Coronary artery (tissue), 2 donors: Measurements from ENCODE around the gene LRWD1.

Experiments
- DNase-seq: peaks from one replicate; pipeline ENCODE4 v3.0.0-alpha.2; 2017; ENCODE audit warnings: low spot score
- H3K27ac ChIP-seq, 2 donors: fragments of 200-600 bp; sonication (generic); one replicate each; pipeline ENCODE4 v1.5.1; 2016 to 2019
- H3K4me3 ChIP-seq: fragments of 200-600 bp; sonication (generic); 2 replicates; pipeline ENCODE4 v1.5.1; 2016; ENCODE audit warnings: mild to moderate bottlenecking, moderate library complexity
- TF ChIP-seq, protein P1 (sequence below): fragments of 200-600 bp; sonication (generic); IDR thresholded peaks from one replicate; pipeline ENCODE4 v1.5.1; 2019; ENCODE audit warnings: antibody characterized with exemption

LRWD1 gene

DNA sequence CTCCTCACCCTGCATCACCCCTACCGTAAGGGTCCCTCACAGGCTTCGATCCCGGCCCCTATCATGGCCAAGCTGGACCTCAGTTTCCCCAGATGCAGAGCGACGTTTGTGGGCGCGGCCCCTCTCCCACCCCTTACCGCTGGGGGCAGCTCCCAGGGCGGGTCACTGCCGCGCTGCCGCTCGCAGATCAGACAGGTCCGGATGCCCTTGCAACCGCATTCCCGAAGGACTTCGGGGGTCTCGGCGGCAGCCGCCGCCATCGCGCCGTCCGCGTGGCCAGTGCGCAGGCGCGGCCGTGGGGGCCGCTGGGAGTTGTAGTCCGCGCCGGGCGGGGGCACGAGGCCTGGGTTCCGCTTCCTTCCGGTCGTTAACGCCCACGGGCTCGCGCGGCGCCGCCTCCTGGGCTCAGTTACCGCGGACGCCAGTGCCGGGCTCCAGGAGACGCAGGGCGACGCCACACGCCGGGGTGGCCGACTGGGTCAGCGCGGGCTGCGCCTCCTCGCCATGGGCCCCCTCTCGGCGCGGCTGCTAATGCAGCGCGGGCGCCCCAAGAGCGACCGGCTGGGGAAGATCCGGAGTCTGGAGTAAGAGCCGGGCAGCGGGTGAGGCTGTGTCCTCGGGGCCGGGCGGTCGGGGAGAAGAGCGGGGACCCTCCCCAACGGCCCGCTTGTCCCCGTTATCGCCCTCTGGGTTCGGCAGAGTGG is at the start of gene LRWD1, which contains the start of gene ALKBH4:
Gene LRWD1, plus strand, starts transcription at position 408 of the 704 bp plus-strand sequence. Its CDS starts 97 bp downstream, at position 505.
Gene ALKBH4, minus strand, starts transcription at position 287 of the 704 bp plus-strand sequence. Its CDS starts 27 bp downstream, at position 260.
- peak; percentile 94 for DNase-seq
- Histone ChIP-seq H3K27ac (peak within 1 kb of the TSS; percentile 41 to 74), H3K4me3 (peak within 1 kb of the TSS; percentile 87)
- TF ChIP-seq, protein P1, sequence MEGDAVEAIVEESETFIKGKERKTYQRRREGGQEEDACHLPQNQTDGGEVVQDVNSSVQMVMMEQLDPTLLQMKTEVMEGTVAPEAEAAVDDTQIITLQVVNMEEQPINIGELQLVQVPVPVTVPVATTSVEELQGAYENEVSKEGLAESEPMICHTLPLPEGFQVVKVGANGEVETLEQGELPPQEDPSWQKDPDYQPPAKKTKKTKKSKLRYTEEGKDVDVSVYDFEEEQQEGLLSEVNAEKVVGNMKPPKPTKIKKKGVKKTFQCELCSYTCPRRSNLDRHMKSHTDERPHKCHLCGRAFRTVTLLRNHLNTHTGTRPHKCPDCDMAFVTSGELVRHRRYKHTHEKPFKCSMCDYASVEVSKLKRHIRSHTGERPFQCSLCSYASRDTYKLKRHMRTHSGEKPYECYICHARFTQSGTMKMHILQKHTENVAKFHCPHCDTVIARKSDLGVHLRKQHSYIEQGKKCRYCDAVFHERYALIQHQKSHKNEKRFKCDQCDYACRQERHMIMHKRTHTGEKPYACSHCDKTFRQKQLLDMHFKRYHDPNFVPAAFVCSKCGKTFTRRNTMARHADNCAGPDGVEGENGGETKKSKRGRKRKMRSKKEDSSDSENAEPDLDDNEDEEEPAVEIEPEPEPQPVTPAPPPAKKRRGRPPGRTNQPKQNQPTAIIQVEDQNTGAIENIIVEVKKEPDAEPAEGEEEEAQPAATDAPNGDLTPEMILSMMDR: no peak

DNA sequence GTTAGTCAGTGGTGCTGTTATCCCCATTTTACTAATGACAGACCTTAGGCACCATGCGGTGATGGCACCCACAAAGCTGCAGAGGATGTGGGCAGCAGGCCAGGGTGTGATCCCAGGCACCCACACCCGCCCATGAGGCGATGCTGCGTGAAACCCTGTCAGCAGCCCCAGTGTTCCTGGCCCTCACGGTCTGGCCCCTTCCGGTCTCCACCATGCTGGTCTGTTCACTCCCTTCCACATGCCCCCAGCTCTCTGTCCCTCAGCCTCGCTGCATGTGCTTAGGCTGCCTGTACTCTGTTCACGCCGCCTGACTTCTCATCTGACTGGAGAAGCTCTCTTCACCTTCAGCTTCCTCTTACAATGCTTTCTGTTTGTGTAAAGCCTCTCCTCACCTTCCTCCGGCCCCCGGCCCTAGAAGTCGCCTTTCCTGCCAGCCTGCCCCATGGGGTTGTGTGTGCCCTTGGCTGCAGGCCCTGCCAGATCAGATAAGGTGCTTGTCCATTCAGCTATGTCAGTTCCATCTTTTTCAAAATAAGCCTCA is 49.0 kb upstream of the LRWD1 start:
- Histone ChIP-seq H3K4me3 (no peak overlapping the region), H3K27ac (no peak overlapping the region)
- DNase-seq: no peak
- TF ChIP-seq, protein P1: no peak

DNA sequence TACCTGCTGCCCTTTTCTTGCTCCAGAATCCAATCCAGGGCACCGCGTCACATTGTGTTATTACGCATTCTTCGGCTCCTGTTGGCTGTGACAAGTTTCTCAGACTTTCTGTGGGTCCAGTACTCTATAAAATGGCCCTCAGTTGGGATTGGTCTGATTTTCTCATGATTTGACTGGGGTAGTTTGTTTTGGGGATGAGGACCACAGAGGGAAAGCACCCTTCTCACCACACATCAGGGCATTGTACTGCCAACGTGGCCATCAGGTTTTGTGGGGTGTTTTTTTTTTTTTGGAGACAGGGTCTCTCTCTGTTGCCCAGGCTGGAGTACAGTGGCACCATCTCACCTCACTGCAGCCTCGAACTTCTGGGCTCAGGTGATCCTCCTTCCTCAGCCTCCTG is 48.4 kb upstream of the LRWD1 start:
- Histone ChIP-seq H3K4me3 (no peak overlapping the region), H3K27ac (no peak overlapping the region)
- DNase-seq: no peak
- TF ChIP-seq, protein P1: no peak

DNA sequence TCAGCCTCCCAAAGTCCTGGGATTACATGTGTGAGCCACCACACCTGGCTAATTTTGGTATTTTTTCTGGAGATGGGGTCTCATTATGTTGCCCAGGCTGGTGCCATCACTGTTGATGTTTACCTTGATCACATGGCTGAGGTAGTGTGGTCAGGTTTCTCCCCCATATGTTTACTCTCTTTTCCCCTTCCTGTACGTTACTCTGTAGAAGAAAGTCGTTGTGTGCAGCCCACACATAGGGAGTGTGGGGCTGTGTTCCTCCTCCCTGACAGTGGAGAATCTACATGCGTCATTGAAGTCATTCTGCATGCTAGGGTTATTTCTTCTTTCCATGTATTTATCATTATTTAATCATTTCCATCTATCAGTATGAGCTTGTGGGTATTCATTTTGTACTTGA is 47.7 kb upstream of the LRWD1 start:
- TF ChIP-seq, protein P1: no peak
- H3K27ac ChIP-seq: no peak overlapping the region
- no peak for DNase-seq
- H3K4me3 ChIP-seq: no peak overlapping the region

DNA sequence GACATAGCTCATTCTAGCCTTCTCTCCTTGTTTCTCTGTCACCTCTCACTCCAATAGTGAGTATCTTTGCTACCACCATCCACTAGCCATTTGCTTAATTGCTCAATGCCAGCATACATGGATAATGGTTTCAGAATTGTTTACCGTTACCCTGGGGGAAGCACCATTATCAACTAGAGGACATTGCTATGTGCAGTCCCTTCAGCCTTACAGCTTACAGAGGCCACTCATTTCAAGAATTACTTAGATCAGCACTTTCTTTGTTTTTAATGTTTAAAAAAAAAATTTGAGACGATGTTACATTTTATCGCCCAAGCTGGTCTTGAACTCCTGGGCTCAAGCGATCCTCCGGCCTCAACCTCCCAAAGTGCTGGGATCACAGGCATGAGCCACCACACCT is 46.2 kb upstream of the LRWD1 start:
- TF ChIP-seq, protein P1: no peak
- DNase-seq: no peak
- Histone ChIP-seq H3K27ac (no peak overlapping the region), H3K4me3 (no peak overlapping the region)

DNA sequence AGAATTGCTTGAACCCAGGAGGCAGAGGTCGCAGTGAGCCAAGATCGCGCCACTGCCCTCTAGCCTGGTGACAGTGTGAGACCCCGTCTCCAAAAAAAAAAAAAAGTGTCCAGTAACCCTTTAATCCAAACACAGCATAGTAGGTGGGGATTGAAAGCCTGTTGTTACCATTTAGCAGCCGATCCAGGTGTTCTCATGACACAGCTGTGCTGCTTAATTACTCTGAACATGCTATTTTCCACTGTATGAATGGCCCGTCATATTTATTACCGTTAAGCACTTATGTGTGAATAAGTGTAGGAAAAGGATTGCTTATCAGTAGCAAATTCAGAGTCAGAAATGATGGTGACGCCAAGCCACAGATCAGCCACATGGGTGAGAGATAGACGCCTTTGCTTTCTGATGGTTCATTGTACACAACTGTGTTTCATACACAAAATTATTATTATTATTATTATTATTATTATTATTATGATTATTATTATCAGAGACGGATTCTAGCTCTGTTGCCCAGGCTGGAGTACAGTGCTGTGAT is 43.0 kb upstream of the LRWD1 start:
- no peak overlapping the region for H3K27ac ChIP-seq
- TF ChIP-seq, protein P1: no peak
- DNase-seq: no peak
- H3K4me3 ChIP-seq: no peak overlapping the region
